Activated naive CD8-positive, alpha-beta T cell treated with anti-CD3 and anti-CD28 coated beads, Interleukin-2, amount 10 ng/mL, durations not matched to agents 7 days and 5 days (primary cell): ENCODE results near the gene SEC24A. TPM values are rescaled to one million over a fixed set of nuclear protein-coding genes. Genes with fewer than 3 reads are reported as not detected.
"Not testable (repeated sequence)": the region's sequence is repeated elsewhere in the genome, so short reads cannot be mapped to it uniquely, and the experiment has no call there.

Source experiments
- ATAC-seq: fragments of 150-1000 bp; cut with Tn5 transposase; one replicate; pipeline ENCODE4 v1.10.0; 2021; ENCODE audit warnings: low read depth, moderate library complexity
- POLR2A ChIA-PET: fragments of 350-600 bp; sonication (Branson Sonifier 250); formaldehyde crosslinking; loops from one replicate; lab custom pipeline; 2021; ENCODE audit warnings: antibody characterized with exemption; lab: Charles Lee
- DNase-seq: peaks from one replicate; pipeline ENCODE4 v3.0.0; 2021
- H3K27ac Mint-ChIP-seq: one replicate; pipeline ENCODE4 v1.8.0; 2022; ENCODE audit warnings: mild to moderate bottlenecking, mixed read lengths
- H3K27me3 Mint-ChIP-seq: one replicate; pipeline ENCODE4 v1.8.0; 2022; ENCODE audit warnings: mild to moderate bottlenecking, moderate library complexity, mixed read lengths
- H3K36me3 Mint-ChIP-seq: one replicate; pipeline ENCODE4 v1.8.0; 2021; ENCODE audit warnings: mild to moderate bottlenecking, mixed read lengths
- H3K4me1 Mint-ChIP-seq: one replicate; pipeline ENCODE4 v1.8.0; 2021; ENCODE audit warnings: mixed read lengths
- H3K4me3 Mint-ChIP-seq: one replicate; pipeline ENCODE4 v1.8.0; 2022; ENCODE audit warnings: mild to moderate bottlenecking, moderate library complexity, mixed read lengths
- H3K9me3 Mint-ChIP-seq: one replicate; pipeline ENCODE4 v1.8.0; 2021; ENCODE audit warnings: mixed read lengths
- total RNA-seq, 2 experiments: library from RNA; stranded (reverse); gene quantifications; one replicate each; pipeline ENCODE4 v1.2.3, GENCODE V29; 2021

SEC24A gene
- total RNA-seq, result 10 to 100 TPM; 20.5 to 20.6 TPM

- ATAC-seq, result peak; percentile 90
- peaks cover 16% of the 10 kb centered on the region for H3K4me1 Mint-ChIP-seq
- H3K4me3 Mint-ChIP-seq, result peak within 1 kb of the TSS; percentile 99
- no peaks in the 10 kb centered on the region for H3K27me3 Mint-ChIP-seq
- POLR2A ChIA-PET, result interaction anchor here (0.6 to 2.3 kb wide), 10 partner anchors 13 to 1864 kb away, joined by 3 to 13 read pairs (median 4); partner anchors contain the start of genes CAMLG and UBE2B
- H3K27ac Mint-ChIP-seq, result peak within 1 kb of the TSS; percentile 96
- no peaks in the 10 kb centered on the region for H3K9me3 Mint-ChIP-seq
- H3K36me3 Mint-ChIP-seq, result peaks cover 4% of the 10 kb centered on the region
- DNase-seq, result peak; percentile 92
These were observed at the start of gene SEC24A for GRCh38 chr5:134648425-134649162. SEC24A (plus strand) TSS chr5:134648785; CDS start chr5:134649077, 292 bp downstream.

DNA sequence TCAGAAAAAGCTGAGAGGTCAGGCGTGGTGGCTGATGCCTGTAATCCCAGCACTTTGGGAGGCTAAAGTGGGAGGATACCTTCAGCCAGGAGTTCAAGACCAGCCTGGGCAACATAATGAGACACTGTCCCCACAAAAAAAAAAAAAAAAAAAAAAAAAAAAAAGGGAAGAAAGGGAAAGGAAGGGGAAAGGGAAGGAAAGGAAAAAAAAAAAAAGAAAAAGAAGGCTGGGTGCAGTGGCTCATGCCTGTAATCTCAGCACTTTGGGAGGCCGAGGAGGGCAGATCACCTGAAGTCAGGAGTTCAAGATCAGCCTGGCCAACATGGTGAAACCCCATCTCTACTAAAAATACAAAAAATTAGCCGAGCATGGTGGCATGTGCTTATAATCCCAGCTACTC is 48.8 kb upstream of the SEC24A start:
- H3K27ac Mint-ChIP-seq, H3K4me3 Mint-ChIP-seq, DNase-seq, H3K36me3 Mint-ChIP-seq, H3K27me3 Mint-ChIP-seq, H3K9me3 Mint-ChIP-seq, ATAC-seq, POLR2A ChIA-PET: not testable (repeated sequence)
- peaks cover 12% of the 10 kb centered on the region for H3K4me1 Mint-ChIP-seq

DNA sequence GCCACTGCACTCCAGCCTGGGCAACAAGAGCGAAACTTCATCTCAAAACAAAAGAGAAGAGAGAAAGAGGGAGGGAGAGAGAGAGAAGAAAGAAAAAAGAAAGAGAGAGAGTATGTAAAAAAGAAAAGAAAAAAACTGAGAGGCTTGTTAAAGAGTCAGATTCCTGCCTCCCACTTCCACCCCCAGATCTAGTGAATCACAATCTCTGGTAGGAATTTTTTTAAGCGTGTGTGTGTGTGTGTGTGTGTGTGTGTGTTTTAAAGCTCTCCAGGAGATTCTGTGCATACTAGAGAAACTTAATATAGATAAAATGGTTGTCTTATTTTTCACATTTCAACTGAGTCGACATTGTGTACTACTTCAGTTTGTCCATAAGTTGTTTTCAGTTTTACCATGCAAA is 48.0 kb upstream of the SEC24A start:
- peaks cover 11% of the 10 kb centered on the region for H3K4me1 Mint-ChIP-seq
- H3K36me3 Mint-ChIP-seq, result peaks cover 7% of the 10 kb centered on the region
- no peaks in the 10 kb centered on the region for H3K27me3 Mint-ChIP-seq
- POLR2A ChIA-PET, result no interaction called here
- no peak for DNase-seq
- no peak overlapping the region for H3K4me3 Mint-ChIP-seq
- ATAC-seq, result no peak
- H3K9me3 Mint-ChIP-seq, result no peaks in the 10 kb centered on the region
- H3K27ac Mint-ChIP-seq, result no peak overlapping the region

GRCh38 chr5:134603059-134603458 is 45.5 kb upstream of the SEC24A start:
- peaks cover 16% of the 10 kb centered on the region for H3K4me1 Mint-ChIP-seq
- H3K9me3 Mint-ChIP-seq, result no peaks in the 10 kb centered on the region
- H3K27me3 Mint-ChIP-seq, result no peaks in the 10 kb centered on the region
- peaks cover 18% of the 10 kb centered on the region for H3K36me3 Mint-ChIP-seq
- ATAC-seq, result no peak
- DNase-seq, result no peak
- POLR2A ChIA-PET, result no interaction called here
- H3K27ac Mint-ChIP-seq, result no peak overlapping the region
- no peak overlapping the region for H3K4me3 Mint-ChIP-seq

GRCh38 chr5:134604908-134605307 is 43.7 kb upstream of the SEC24A start:
- no peak for ATAC-seq
- DNase-seq, result no peak
- H3K27me3 Mint-ChIP-seq, result no peaks in the 10 kb centered on the region
- peaks cover 30% of the 10 kb centered on the region for H3K4me1 Mint-ChIP-seq
- H3K4me3 Mint-ChIP-seq, result peak overlapping the region; percentile 73
- peaks cover 32% of the 10 kb centered on the region for H3K36me3 Mint-ChIP-seq
- no peaks in the 10 kb centered on the region for H3K9me3 Mint-ChIP-seq
- H3K27ac Mint-ChIP-seq, result peak overlapping the region; percentile 78
- POLR2A ChIA-PET, result no interaction called here

DNA sequence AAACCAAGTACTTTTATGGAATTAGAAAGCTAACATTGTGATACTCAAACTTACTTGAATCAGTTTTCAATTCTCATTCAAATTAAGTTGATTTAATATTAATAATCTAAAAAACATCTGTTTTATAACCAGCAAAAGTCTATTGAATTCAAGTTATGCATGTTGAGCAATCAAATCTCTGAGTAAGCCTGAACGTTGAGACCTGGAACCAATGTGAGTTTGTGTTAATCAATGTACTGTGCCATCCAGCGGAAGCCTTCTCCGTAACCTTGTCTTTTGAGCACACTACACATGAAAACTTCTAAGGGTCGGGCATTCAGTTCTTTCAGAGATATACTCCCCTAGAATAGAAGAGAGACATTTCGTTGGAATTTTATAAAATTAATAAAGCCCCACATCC is 41.9 kb upstream of the SEC24A start:
- Mint-ChIP-seq H3K27ac (no peak overlapping the region), H3K27me3 (no peaks in the 10 kb centered on the region), H3K36me3 (peaks cover 37% of the 10 kb centered on the region), H3K4me3 (no peak overlapping the region), H3K4me1 (peaks cover 30% of the 10 kb centered on the region), H3K9me3 (no peaks in the 10 kb centered on the region)
- DNase-seq (no peak), ATAC-seq (no peak)
- POLR2A ChIA-PET, result interaction anchor here (1.7 kb wide), 1 partner anchor 26 kb away, joined by 5 read pairs; the partner anchor contains the start of gene SAR1B

DNA sequence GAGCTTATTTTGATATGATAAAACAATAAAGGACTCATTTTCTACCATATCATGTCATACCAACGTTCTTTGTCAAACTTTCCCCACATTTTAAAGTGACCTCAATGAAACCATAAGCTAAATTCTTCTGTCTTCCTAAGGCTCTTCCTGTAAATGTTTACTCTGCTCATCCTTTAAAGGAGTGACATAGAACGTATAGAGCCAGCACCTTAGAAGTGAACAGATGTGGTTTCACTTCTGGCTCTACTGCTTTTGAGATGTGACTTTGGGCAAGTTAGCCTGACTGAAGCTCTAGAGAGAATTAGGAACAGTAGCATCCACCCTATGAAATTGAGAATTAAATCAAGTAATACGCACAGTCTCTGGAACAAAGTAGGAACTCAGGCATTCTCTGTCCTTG is 40.0 kb upstream of the SEC24A start:
- Mint-ChIP-seq H3K9me3 (no peaks in the 10 kb centered on the region), H3K4me3 (peak overlapping the region; percentile 41), H3K36me3 (peaks cover 39% of the 10 kb centered on the region), H3K27me3 (no peaks in the 10 kb centered on the region), H3K4me1 (peaks cover 30% of the 10 kb centered on the region), H3K27ac (peak overlapping the region; percentile 90)
- peak; percentile 77 for ATAC-seq
- no peak for DNase-seq
- POLR2A ChIA-PET, result interaction anchor here (0.5 to 1.3 kb wide), 6 partner anchors 15 to 1646 kb away, joined by 3 to 4 read pairs (median 3); partner anchors contain the start of genes CAMLG and SKP1

DNA sequence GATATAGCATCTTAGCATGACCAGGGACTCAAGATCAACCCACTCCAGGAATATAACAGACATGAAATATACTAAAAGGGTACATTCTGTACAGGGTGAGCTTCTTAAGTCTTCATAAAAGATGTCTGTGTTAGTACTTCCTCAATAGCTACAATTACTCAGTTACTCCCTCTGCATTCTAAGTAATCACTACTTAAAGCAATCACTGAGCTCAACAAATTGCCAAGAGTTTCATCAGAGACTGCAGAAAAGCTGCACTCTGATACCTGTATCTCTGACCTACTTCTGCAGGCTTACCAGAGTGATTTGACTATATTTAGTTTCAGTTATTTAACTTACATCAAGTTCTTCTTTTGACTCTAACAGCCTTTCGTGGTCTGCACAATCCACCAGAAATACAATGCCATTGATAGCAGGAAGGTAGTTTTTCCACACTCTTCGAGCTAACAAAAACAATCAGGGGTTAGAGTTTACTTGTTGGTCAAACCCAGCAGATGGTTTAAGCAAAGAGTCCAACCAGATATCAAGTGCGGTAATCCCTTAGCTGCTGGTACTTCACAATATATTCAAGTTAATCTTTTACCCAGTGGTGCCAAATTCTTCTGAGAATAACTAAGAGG is 39.2 kb upstream of the SEC24A start:
- POLR2A ChIA-PET, result interaction anchor here (0.5 to 1.3 kb wide), 5 partner anchors 14 to 298 kb away, joined by 3 to 4 read pairs (median 3); partner anchors contain the start of gene CAMLG
- peaks cover 38% of the 10 kb centered on the region for H3K36me3 Mint-ChIP-seq
- peaks cover 28% of the 10 kb centered on the region for H3K4me1 Mint-ChIP-seq
- ATAC-seq (peak; percentile 43), DNase-seq (no peak)
- no peaks in the 10 kb centered on the region for H3K27me3 Mint-ChIP-seq
- H3K27ac Mint-ChIP-seq, result peak overlapping the region; percentile 90
- no peaks in the 10 kb centered on the region for H3K9me3 Mint-ChIP-seq
- H3K4me3 Mint-ChIP-seq, result peak overlapping the region; percentile 41

- Mint-ChIP-seq H3K4me3 (no peak overlapping the region), H3K27me3 (no peaks in the 10 kb centered on the region), H3K27ac (peak overlapping the region; percentile 52), H3K9me3 (no peaks in the 10 kb centered on the region), H3K4me1 (peaks cover 18% of the 10 kb centered on the region), H3K36me3 (peaks cover 33% of the 10 kb centered on the region)
- POLR2A ChIA-PET, result interaction anchor here (0.7 kb wide), 1 partner anchor 65 kb away, joined by 3 read pairs; no protein-coding TSS in a partner anchor
- no peak for DNase-seq
- ATAC-seq, result no peak
These were observed 37.9 kb upstream of the SEC24A start for GRCh38 chr5:134610725-134611124.

DNA sequence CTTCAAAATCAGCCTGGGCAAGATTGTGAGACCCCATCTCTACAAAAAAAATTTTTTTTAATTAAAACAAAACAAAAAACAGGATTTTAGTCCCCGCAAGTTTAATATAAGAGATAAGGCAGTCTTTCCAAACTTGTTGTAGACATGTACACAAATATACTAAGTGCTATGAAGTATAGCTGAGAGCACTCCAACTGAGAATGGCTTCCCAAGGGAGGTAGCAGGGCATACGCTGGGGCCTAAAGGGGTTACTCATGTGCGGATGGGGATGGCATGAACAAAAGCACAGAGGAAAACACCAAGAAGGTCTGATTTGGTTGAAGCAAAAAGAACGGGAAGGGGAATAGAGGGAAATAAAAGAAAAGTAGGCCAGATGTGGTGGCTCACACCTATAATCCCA is 37.1 kb upstream of the SEC24A start:
- Mint-ChIP-seq H3K9me3 (no peaks in the 10 kb centered on the region), H3K36me3 (peaks cover 31% of the 10 kb centered on the region), H3K4me3 (no peak overlapping the region), H3K27me3 (no peaks in the 10 kb centered on the region), H3K4me1 (peaks cover 17% of the 10 kb centered on the region), H3K27ac (no peak overlapping the region)
- DNase-seq (no peak), ATAC-seq (no peak)
- POLR2A ChIA-PET, result no interaction called here

GRCh38 chr5:134614450-134615085 is 34.0 kb upstream of the SEC24A start:
- no peak overlapping the region for H3K27ac Mint-ChIP-seq
- H3K27me3 Mint-ChIP-seq, result no peaks in the 10 kb centered on the region
- H3K4me3 Mint-ChIP-seq, result no peak overlapping the region
- peaks cover 12% of the 10 kb centered on the region for H3K36me3 Mint-ChIP-seq
- POLR2A ChIA-PET, result no interaction called here
- H3K4me1 Mint-ChIP-seq, result no peaks in the 10 kb centered on the region
- no peak for ATAC-seq
- no peaks in the 10 kb centered on the region for H3K9me3 Mint-ChIP-seq
- no peak for DNase-seq

DNA sequence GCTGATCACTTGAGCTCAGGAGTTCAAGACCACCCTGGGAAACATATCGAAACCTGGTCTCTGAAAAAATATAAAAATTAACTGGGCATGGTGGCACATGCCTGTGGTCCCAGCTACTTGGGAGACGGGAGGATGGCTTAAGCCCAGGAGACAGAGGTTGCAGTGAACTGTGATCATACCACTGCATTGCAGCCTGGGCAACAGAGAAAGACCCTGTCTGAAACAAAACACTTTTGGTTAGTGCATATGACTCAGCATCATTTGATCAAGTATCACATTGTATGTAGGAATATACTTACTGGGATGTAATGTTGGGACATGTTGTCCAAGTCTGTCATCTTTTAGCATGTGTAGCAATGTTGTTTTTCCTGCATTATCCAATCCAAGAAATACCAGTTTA is 28.0 kb upstream of the SEC24A start:
- peaks cover 19% of the 10 kb centered on the region for H3K36me3 Mint-ChIP-seq
- POLR2A ChIA-PET, result no interaction called here

DNA sequence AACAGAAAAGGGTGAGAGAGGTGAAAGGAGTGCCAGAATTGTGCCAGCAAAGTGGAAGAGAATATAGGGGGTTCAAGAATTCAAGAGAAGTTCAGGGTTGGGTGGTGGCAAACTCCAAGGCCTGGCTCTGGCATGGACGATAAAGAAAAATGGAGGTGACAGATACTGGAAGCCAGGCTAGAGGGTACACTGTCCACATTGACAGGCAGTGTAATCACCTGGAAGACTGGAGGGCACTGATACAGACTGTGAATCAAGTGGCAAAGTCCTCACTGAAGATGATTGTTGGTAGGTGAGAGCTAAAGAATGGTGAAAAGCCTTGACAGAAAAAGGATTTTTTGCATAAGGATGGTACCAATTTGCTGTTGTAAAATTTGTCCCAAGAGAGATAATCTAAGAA is 23.0 kb upstream of the SEC24A start:
- H3K4me1 Mint-ChIP-seq, result peaks cover 11% of the 10 kb centered on the region
- DNase-seq (no peak), ATAC-seq (no peak)
- no peak overlapping the region for H3K4me3 Mint-ChIP-seq
- POLR2A ChIA-PET, result no interaction called here
- H3K27ac Mint-ChIP-seq, result no peak overlapping the region
- H3K27me3 Mint-ChIP-seq, result no peaks in the 10 kb centered on the region
- H3K36me3 Mint-ChIP-seq, result peaks cover 15% of the 10 kb centered on the region
- no peaks in the 10 kb centered on the region for H3K9me3 Mint-ChIP-seq

More for the DNA sequence above, 28.0 kb upstream of the SEC24A start:
- Mint-ChIP-seq H3K4me3 (no peak overlapping the region), H3K9me3 (no peaks in the 10 kb centered on the region), H3K4me1 (peaks cover 6% of the 10 kb centered on the region), H3K27ac (no peak overlapping the region), H3K27me3 (no peaks in the 10 kb centered on the region)
- DNase-seq, result no peak
- ATAC-seq, result no peak
